Muscle of back (tissue), 13 donors: ENCODE results near the gene MUC2. TPM values are rescaled to one million over a fixed set of nuclear protein-coding genes. Genes with fewer than 3 reads are reported as not detected.

Experiments
- DNase-seq, 3 donors: peaks; one replicate each; pipeline versions ENCODE4 v3.0.0 to v3.0.0-alpha.2; 2013
- long read RNA-seq, 9 donors: transcript quantifications; one replicate each; lab custom pipeline, GENCODE V29; 2026
- polyA plus RNA-seq, 10 donors: library from polyadenylated mRNA; unstranded; fragments of 120-200 nt; gene quantifications; one replicate each; pipeline ENCODE4 v1.2.1, GENCODE V29; 2013; ENCODE audit not compliant: insufficient read length in 10 of 10

The MUC2 gene
- polyA plus RNA-seq = under 1 TPM in 7 of 10 donors, not detected in 3; 0.01 to 0.09 (median 0.03) TPM
- long read RNA-seq, donor 1 = 0 reads
- long read RNA-seq, donor 2 = 0 reads
- long read RNA-seq, donor 3 = 0 reads
- long read RNA-seq, donor 4 = 0 reads
- long read RNA-seq, donor 5 = 0 reads
- long read RNA-seq, donor 6 = 0 reads
- long read RNA-seq, donor 7 = 0 reads
- long read RNA-seq, donor 8 = 0 reads
- long read RNA-seq, donor 9 = 0 reads

GRCh38 chr11:1074244-1075221, at the start of gene MUC2:
Gene MUC2 (plus strand): TSS chr11:1074874.
- DNase-seq = no peak

DNA sequence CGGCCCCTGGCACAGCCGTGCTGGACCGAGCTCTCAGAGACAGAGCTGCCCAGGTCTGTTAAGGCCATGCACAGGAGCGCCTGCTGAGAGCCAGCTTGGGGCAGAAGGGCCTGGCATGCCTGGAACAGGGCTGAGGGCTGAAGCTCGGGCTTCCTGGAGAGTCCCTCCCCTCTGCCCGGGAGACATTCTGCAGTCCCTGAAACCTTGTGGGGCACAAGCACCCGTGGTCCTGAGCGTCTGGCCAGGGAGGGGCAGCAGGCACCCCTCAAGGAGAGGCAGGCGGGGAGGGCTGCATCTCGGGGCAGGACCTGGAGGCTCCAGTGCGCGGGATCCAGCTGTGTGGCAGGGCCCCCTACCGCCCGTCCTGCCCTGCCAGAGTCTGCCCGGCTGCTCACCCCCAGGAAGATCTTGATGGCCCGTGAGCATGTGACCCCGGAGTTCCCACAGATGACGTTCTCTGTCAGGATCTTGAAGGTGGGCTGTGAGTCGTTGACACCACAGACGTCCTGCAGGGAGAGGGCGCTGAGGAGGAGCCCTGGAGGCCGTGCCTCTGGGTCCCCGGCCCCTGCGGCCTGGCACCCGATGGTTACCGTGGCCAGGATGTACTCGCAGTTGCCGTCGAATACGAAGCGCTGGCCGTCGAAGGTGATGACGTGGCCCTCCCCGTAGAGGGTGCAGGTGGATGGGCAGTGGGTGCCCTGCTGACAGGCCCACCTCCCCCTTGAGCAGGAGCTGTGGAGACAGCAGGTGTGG, 49.1 kb upstream of the MUC2 start:
- no peak for DNase-seq

- DNase-seq = no peak
Observed at GRCh38 chr11:1026163-1026450, 48.6 kb upstream of the MUC2 start.

DNA sequence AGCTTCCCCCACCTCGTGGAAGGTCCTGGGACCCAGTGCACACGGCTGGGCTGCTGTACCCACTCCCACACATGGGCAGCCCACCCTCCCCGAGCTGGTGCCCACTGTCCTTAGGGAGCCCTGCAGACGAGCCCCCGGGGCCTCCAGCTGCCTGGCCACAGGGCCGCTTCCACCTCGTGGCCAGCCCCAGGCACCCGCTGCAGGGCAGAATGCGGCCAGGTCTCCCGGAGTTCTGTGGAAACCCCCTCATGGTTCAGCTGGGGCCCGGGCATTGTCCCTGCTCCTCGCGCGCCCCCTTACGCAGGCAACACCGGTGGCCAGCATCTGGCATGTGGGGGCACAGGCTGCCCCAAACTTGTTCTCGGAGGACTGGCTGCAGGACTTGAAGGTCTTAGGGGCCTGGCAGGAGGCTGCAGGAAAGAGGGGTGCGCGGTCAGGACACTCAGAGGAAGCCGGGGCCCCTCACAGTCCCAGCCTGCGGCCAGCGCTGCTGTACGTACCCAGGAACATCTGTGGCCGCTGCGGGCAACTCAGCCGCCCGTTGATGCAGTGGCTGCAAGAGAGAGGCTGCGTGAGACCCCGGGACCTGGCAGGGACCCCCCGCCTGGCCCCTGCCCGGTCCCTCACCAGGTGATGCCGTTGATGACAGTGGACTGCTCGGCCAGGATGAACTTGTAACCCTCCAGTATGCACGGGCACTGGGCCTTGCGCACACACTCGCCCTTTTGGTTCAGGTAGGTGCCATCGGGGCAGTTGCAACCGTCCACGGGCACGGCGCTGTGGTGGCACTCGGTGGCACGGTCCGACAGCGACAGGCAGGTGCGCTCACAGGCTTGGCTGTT, 47.8 kb upstream of the MUC2 start:
- no peak for DNase-seq

DNA sequence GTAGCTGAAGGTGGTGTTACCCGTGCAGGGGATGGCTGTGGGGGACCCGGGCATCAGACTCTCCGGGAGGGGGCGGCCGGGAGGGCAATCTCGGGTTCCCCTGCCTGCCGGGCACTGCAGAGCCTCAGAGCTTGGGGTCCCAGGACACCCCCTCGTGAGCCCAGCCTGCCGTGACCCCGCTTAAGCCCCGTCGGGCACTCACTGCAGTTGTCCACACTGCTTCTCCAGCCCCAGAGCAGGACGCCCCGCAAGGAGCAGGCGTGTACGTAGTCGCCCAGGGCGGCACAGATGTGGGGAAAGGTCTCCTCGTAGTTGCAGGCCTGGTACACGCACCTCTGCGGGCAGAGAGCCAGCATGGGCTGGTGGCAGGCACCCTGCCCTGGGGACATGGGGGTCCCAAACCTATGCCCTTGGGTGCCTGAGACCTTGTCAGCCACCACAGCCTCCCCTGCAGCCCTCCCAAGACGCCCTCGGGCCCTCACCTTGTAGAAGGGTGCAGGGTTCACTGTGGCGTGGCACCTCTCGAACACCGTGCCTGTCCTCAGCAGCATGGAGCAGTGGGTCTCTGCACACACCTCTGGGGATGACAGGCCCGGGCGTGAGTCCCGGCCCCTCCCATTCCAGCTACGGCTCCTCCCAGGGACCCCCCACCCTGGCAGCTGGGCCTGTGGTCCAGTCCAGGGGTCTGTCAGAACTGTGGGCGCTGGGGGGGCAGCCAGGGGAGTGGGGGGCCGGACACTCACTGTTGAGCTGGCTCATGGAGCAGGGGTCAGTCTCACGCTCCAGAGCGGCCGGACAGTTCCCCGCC, 47.0 kb upstream of the MUC2 start:
- no peak for DNase-seq

GRCh38 chr11:1028291-1028540, 46.5 kb upstream of the MUC2 start:
- no peak for DNase-seq

- DNase-seq = no peak
Observed at GRCh38 chr11:1028616-1029015, 46.1 kb upstream of the MUC2 start.

- no peak for DNase-seq
Observed at GRCh38 chr11:1029051-1029450, 45.6 kb upstream of the MUC2 start.

DNA sequence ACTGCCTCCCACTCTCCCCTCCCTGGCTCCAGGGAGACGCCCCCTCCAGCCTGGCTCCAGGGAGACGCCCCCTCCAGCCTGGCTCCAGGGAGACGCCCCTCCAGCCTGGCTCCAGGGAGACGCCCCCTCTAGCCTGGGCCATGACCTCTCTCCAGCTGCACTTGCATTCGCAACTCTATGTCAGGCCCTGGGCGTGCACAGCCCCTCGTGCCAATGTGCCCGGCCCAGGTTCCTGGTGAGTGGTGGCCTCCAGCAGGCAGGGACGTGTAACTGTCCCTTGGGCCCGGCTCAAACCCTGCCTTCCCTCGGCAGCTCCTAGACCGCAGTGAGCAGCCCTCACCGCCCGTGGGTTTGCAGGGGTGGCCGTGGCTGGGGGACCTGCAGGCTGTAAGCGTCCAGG, 45.0 kb upstream of the MUC2 start:
- no peak for DNase-seq

DNA sequence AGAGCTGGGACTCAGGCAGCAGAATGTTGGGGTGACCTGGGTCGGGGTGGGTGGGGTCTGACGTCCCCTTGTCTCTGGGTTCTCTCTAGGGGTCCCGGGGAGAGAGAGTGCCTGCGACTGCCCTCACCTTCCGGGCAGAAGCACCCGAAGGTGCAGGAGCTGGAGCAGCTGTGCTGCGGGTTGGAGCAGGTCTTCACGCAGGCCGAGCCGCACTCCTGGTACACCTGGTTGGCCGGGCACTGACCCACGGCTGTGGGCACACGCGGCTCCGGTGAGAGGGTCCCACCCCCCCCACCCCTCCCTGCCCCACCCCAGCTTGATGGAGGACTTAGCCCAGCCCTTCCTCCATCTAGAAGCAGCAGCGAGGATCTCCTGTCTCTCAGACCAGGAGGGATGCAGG, 44.6 kb upstream of the MUC2 start:
- no peak for DNase-seq

GRCh38 chr11:1030556-1030955, 44.1 kb upstream of the MUC2 start:
- no peak for DNase-seq

GRCh38 chr11:1031121-1031899, 43.4 kb upstream of the MUC2 start:
- no peak for DNase-seq

DNA sequence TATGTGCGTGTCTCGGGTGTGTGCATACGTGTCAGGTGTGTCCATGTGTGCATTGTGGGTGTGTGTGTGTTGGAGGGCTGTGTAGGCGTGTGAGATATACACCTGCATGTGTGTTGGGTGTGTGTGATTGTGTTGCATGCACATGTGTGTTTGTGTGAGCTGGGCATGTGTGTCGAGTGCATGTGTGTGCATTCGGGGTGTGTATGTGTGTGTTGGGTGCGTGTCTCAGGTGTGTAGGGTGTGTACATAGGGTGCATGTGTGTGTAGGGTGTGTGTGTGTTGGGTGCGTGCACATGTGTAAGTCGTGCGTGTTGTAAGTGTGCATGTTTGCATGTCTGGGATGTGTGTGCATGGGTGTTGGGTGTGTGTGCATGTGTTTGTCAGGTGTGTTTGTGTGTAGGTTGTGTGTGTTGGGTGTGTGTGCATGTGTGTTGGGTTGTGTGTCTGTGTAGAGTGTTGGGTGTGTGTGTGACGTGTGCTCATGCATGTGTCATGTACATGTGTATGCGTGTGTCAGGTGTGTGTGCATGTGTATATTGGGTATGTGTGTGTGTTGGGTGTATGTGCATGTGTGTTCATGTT, 42.3 kb upstream of the MUC2 start:
- DNase-seq = no peak

GRCh38 chr11:1033016-1033798, 41.5 kb upstream of the MUC2 start:
- no peak for DNase-seq

GRCh38 chr11:1034001-1034400, 40.7 kb upstream of the MUC2 start:
- DNase-seq = no peak

DNA sequence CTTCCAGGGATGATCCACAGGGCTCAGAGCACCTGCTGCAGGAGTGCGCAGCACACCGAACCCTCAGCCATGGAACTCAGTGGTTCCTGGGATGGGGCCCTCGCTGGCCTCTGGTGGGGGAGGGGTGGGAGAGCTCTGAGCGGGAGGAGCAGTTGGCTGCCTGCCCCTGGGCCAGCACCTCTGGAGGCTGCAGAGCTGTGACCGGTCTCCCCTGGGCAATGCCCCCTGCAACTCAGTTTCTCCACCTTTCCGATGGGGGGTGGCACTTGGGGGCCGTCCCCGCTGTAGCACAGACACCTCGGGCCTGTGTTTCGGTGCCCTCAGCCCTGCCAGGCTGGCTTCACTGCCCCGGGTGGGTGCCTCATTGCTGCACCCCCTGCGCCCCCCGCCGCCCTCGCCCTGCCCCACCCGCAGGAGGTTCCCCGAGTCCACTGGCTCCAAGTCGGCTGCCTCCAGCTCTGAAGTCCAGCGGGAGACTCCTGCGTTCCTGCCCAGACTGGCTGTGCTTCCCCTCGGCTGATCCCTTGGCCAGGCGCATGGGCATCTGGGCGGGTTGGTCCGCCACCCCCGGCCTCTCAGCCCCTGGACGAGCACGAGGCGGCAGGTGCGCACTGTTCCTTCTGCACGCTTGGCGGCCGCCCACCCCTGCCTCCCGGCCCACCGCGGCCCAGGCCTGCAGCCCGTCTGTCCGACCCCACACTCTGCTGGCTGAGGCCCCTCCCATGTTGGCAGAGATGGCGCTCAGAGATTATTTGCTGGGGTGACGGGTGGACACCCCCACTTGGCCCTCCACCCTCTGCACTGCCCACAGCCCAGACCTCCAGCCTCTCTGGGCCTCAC, 40.0 kb upstream of the MUC2 start:
- no peak for DNase-seq

DNA sequence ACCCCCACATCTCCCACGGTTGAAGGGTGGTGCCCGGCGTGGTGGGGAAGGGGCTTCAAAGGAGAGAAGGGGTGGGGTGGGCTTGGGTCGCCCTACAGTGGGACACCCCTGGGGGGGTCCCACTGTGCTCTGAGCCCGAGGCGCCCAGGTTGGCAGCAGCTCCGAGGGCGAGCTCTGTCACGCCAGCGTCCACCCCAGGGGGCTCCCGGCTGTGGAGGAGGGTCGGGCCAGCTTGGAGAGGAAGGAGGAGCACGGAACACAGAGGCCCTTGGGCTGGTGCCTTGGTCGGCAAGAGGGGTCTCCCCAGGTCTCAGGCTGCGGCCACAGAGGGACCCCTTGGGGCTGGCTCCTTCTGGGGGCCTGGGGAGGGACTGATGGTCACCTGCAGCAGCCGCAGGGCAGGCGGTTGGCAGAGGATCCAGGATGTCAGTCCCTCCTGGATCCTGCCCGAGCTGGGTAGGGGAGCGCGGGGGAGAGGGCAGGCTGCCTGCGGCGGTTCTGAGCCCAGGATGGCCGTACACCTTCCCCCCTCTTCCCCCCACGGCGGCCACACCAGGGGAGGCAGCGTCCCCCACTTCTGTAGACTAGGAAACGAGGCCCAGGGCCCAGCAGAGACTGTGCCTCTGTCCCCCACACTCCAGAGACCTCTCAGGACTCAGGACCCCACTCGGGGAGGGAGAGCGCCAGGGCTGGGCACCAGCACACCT, 38.9 kb upstream of the MUC2 start:
- DNase-seq = no peak
